NCI-H460 (cell line): ENCODE results near the gene SLC6A6. TPM values are rescaled to one million over a fixed set of nuclear protein-coding genes. Genes with fewer than 3 reads are reported as not detected.

Experiments
- DNase-seq: peaks from one replicate; pipeline ENCODE4 v3.0.0-alpha.2; 2016; ENCODE audit warnings: low read depth; ENCODE audit errors: extremely low read depth
- total RNA-seq: library from RNA; depleted of rRNA; stranded (reverse); fragments of >200 nt; shearing (Covaris generic); gene quantifications from 2 replicates; pipeline ENCODE4 v1.2.3, GENCODE V29; 2014

SLC6A6 gene
- total RNA-seq, 1 experiment from 2014 or later: 123 TPM

DNA sequence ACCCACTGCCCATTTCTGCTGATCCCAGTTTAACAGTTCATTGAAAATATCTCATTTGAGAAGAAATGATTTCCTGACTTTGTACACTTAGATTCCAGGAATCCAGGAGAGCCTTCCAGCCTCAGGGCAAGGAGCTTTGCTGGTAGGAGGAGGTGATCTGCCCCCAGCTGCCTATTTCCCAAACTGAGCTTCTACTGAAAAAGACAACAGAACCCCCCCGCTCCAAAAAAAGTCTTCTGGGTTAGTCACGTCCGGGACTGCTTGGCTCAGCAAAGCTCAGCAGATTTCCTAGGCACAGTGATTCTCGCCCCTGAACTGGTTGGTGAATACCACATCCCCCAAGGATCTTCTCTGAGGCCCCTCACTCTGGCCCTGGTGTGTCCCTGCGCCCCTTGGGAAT is 13.1 kb downstream of the SLC6A6 start:
- DNase-seq: no peak

DNA sequence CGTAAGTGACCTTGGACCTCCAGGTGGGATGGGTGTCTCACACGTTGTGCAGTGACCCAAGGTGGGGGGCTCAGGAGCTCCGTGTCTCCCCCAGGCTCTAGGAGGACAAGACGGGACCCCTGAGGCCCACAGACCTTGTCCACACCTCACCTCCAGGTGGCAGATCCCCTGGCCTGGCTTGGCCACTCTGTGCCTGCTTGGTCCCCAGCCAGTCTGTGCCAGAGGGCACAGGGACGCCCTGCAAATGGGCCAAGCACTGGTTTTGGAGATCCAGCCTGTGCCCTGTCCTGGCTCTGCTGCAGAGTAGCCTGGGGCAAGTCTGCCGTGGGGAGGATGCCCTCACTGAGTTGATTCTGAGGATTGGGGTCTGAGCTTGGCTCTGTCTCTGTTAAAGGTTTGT is 14.0 kb downstream of the SLC6A6 start:
- DNase-seq: no peak

DNA sequence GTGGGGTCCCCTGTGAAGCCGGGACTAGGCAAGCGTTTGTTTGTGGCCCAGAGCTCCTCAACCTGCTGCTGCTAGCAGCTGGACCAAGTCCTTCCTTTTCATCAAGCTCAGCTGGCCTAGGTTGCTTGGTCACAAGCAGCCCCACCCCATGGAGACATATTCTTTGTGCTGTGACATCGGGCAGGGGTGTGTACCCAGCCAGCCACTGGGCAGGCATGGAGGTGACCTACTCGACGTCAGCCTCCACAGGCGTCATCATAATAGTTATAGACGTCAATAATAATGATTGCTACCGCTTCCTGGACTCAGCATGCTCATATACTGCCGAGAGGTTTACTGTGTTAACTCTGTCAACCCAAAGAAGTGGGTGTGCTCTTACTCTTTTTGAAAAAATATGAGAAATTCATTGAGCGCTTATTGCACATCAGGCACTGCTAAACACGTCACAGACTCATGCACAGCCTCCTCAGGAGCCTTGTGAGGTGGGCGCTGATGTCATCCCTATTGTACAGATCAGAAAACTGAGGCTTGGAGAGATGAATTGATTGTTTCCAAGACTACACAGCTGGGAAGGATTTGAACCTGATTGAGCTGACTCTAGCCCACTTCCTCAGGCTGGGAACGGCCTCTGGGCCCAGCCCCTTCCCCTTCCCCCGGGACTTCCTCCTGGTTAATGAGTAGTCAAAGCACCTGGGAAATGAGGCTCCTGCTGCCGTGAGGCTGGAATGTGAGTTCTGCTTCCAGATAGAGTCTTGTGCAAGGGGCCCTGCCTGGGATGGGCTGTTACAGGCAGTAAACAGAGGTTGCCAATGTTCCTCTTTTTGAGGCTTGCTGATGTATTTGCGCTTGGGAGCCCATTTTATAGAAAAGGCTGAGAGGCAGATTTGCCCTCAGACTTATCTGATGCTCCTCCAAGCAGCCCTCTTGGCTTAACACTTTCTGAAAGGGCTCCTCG is 16.2 kb downstream of the SLC6A6 start:
- DNase-seq: no peak

DNA sequence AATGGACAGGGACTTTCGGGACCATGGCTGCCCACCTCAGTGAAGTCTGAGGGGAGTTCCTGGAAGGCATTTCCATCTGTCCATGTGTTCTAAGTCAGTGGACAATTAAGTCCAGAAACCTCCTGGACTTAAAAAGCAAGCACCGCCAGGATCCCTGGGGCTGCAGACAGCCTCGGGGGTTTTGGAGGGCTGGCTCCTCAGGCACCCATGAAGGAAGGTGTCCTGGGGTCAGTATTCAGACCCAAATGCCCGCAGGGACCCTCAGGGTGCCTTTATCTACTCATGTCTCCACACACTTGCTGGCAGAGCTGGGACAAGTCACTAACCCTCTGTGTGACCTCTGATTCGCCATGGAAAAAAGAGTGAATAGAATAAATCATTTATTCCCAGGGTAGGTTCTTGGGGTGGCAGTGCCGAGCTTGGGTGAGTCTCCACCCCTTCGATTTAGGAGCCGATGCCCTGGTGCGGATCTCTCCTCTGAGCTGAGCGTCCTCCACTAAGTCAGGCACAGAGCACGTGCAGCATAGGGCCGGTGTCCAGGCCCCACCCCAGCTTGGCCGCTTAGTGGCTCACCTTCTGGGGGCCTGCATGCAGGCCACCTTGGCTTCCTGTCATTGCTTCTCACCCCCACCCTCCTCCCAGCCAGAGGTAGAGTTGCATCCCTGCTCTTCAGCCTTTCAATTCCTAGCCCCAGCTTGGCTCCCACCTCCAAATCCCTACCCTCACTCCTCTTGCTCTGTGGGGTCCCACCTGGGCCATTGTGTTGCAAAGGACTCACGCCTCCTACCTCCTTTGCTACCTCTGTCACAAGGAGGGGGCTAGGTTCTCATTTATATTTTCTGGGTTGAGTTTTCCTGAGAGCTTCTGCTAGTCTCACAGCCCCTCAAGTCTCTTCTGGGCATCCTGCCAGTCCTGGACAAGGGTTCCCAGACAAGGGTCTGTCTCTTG is 19.9 kb downstream of the SLC6A6 start:
- no peak for DNase-seq

DNA sequence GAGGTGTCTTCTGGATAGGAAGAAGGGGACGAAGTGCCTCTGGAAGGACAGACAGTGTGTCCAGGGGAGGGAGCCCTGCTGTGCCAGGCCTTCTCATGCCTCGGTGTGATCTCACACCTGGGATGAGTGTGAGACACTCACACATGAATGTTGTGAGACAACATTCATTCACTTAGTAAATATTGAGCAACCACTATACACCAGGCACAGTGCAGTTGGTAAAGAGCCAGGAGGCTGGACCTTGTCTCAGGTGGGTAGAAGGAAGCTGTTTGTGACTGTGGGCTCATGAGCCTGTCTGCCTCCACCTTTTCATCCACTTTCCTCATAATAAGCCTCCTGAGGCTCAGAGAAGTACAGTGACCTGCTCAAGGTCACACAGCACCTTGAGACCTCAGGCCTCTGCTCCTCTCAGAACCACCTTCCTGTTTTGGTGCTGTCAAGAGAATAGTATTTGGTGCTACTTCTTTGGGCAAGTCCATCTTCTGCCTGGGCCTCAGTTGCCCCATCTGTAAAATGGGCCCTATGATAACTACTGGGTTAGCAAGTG is 20.9 kb downstream of the SLC6A6 start:
- DNase-seq: no peak

DNA sequence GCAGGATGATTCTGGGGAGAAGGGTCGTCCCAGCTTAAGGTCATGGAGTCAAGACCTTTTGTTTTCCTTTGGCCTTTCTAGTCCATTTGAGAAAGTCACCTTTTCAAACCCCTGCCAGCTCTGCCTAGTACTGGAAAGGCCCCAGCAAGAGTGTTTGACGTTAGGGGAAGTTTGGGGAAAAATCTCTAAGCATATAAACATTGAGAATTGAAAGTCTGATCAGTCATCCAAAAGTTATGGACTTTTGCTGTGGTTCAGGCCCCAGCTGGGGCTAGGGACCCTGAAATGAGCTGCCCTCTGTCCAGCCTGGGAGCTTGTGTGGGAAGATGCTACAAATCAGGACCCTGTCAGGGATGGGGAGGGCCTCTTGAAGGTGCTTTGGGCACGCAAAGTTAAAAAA is 21.6 kb downstream of the SLC6A6 start:
- no peak for DNase-seq

DNA sequence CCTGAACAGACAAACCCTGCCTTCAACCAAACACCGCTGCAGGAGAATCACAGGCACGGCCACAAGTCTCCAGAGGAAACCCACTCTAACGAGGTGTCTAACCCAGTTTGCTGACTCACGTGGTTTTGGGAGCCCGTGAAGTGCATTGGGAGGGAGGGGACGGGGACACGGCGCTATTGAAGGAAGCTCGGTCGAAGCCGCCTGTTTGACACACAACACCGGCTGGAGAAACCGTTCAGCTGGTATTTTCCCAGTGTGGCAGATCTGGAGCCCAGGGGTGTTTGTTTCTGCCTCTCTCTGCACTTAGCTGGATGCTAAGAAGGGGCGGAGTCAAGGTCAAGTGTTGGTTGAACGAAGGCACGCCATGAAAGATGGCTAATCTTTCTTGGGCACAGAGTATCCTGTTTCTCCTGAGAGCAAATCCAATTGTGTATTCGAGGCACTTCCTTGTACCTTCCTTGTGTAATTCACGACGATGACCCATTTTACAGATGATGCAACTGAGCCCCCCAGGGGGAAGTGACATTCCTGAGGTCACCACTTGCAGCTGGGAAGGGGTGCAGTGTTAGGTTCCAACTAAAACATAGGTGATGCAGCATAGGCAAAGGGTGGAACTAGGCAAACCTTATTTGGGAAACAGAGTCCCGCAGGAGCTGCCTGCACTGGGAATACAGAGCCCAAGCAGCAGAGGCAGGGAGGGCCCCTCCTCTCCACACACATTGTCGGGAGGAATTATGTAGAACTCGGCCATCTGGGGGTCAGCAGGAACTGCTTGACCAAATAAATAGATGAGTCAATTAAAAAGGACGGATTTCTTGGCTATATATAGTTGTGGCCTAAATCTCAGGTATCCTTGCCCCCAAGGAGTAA is 22.5 kb downstream of the SLC6A6 start:
- DNase-seq: no peak

DNA sequence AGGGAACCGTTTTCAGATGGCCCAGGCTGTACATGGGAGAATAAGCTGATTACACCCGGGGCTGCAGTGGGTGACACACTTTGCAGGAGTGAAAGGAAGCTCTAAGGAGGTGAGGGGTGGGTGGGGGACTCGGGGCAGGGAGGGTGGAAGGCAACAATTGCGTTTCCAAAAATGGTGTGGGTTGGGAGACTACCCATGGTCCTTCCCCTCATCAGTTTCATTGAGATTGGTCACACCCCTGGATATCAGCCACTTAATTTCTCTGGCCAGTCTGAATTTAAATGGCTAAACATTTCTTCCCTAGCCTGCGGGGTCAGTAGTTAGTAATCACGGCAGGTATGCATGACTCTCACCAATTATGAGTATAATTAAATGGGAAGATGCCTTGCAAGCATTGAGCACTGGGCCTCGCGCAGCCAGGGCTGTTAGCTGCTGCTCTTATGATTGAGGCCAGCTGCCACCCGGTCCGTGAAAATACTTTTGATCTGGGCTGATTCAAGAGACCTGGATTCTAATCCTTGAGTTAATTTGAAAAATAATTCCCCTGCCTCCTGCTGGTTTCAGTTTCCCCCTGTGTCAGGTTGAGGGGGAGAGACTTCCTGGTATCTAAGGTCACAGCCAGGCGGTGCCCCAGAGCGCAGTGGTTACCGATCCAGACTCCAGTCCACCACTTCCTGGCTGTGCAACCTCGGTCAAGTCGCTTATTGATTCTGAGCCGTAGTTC is 23.3 kb downstream of the SLC6A6 start:
- DNase-seq: no peak

DNA sequence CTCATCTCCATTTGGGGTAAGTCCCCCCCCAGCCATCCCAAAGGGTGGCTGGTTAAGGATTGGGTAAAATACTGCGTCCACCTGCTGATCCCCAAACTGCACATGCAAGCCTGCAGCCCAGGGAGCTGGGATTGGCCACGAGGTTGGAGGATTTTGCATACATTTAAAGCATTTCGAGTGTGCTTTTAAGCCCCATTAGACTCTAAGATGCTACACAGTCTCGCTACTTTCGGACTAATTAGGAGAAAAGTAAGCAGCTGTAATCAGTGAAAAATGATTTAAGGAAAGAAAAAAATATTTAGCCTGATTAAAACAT is 23.9 kb downstream of the SLC6A6 start:
- no peak for DNase-seq

DNA sequence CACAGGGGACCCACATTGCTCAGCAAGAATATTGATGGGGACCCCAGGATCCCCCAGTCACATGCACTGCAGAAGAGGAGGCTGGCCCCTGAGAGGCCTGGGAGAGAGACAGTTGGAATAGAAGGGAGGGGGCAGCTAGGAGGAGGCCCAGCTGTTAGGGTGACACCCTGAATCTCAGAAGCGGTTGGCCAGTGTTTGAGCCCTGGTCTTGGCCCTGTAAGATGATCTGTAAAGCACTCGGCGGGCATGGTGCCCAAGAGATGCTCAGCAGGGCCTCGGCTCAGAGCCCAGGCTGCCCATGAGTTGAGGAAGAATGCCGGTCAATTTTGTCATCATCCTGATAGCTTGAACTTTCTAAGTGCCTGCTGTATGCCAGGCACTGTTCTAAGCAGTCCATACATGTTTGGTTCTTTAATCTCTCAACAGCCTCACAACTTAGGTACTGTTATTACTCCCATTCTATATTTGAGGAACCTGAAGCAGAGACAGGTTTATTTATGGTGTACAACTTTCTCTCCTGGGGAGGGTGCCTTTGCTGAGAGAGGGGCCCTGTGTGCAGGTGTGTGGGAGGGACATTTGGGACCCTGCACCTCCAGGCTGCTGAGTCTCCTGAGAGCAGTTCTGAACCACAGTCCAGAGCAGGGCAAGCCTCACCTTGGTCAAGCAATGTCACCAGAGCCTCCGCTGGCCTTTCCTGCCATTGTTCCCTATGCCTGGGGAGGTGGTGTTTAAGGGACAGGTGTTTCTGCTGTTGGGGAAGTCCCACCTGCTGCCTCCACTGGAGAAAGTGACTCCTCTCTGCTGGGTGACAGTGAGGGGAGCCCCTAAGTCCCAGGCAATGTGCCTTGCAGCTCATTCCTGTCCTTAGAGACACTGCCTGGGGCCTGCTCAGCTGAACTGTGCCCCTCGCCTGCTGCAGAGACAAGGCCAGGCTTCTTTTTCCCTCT is 26.0 kb downstream of the SLC6A6 start:
- no peak for DNase-seq

DNA sequence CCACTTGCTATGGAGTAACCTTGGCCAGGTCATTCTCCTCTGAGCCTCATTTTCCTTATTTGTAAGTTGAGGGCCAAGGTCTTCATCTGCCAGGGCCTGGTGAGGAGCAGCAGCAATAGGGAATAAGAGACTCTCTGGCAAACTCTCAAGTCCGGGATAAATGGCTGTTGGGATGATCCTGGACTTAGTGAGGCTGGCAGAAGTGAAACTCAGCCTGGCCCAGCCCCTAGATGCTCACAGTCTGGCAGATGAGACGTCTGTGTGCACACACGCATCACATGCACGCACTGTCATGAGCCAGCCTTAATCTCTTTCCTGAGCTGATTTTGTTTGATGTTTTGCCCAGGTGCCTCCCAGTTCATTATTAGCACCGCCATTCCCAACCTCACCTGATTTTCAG is 26.8 kb downstream of the SLC6A6 start:
- DNase-seq: no peak

DNA sequence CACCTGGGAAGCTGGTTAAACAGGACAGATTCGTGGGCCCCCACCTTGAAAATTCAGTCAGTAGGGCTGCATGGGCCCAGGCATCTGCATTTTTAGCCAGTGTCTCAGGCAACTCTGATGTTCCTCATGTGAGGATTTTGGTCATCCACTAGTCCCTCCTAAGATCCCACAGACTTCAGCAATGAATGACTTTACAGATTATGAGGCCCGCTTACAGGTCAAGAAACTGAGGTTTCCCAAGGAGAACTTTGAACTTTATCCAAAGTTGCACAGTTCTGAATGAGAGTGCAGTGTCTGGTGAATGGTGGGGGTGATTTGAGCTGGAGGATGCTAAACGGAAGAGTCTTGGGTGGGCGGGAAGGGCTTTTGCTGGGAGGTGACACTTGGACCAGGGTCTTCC is 27.2 kb downstream of the SLC6A6 start:
- no peak for DNase-seq

DNA sequence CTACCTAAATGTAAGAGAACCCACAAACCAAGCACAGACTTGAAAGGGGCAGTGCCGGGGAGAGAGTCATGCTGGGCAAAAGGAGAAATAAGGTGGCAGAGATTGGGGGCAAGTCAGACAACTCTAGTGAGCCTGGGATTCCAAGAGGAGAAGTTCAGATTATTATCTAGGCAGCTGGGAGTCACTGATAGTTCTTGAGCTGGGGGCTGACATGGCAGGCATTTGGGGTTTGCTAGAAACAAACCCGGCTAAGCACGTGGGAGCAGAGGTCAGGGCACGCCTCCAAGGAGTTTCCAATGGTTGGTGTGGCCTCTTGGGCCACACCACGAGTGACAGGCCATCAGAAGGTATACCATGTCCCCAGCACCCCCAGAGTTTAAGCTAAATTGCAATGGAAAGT is 27.6 kb downstream of the SLC6A6 start:
- DNase-seq: no peak

DNA sequence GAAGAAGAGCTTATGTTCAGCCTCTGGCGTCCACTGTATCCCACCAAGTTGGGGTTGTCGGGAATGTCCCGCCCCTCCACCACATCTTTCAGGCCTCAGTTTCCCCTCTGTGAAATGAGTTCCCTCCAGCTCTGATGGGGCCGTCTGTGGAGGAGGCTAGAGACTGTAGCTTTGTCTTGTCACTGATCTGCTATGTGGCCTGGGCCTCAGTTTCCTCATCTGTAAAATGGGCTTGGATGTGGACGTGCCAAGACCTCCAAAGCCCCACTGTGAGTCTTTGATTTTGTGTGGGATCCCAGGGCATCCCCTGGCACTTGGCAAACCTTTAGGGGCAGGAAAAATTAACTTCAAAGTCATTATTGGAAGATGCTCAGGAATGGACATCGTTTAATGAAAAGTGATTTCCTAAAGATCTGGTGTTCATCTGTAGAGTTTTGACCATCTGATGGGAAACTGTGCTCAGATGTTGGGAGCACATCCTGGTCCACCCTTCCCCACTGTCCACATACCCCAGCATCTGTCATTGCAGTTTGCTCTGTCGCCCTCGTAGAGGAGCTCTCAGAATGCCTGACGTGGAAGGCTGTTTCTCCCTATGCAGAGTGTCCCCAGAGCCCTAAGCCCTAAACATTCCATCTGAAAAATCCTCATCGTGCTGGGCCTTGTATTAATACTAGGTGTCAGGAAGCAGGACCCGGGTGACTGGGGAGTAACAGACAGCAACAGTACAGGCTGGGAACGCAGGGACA is 28.5 kb downstream of the SLC6A6 start:
- no peak for DNase-seq

DNA sequence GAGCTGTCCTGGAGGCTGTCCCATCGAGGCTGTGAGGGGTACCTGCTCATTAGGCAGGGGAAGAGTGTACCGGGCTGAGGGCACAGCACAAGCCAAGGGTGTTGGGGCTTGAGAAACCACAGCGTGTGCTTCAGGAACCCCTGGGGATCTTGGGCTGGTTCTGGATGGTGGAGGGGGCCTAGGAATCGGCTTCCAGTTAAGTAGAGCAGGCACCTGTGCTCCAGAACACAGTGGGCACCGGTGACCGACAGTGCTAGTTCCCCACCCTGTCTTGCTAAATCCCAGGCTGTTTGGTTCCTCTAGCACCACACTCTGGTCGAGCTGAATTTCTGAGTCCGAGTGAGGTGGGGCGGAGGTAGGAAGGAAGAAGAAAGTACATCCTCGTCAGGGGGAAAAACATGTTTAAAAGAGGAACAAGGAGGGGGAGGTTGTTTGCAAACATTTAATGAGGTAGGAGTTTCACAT is 29.1 kb downstream of the SLC6A6 start:
- no peak for DNase-seq

DNA sequence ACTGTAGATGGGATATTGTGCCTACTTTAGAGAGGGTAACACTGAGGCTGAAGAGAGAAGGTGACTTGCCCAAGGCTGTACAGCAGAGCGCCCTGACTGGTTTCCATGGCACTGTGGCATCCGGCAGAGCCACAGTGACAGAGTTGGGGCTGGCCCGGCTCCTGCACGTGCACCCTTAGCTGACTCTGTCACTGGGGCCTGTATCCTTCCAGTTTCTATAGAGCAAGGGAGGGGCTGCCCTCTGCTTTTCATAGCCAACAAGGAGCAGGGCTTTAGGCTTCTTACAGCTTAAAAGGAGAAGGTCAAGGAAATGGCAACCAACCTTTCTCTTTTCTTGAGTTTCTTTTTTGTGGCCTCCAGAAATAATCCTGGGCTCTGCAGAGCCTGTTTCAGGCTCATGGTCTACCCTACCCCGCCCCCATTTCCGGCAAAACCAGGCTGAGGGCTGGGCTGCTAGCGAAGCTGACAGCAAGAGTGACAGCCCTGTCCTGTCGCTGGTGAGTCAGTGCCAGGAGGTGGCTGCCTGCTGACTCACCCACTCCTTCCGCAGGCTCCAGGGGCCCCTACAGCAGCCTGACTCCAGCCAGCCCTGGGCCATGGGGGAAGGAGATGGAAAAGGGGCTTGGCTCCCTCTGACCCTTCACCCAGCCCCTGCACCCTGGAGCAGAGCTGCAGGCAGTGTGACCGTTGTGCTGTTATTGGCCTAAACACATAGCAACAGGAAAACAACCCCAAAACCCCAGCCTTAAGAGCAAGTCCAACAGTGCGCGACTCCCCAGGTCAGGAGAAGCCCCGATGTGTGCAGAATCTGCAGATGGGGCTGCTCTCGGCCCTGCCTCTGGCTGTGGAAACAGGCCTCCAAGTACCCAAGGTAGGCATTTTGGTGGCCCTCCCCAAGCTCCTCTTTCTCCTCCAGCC is 29.8 kb downstream of the SLC6A6 start:
- DNase-seq: peak; percentile 62

DNA sequence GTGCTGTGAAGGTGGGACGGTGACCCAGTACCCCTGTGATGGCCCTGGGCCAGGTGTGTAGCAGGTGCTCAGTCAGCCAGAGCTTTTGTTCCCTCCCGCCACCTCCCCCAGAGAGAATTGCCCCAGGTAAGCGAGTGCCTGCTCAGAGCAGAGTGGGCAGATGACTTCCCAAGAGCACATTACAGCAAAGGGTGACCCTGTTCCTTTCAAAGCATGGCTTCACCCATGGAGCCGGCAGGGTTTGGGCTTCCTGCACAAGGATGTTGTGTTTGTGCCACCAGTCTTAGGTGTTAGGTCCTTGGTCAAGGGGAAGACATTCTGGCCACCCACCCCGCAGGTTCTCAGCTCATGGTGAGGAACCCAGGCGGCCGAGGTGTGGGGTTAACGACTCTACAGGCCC is 30.7 kb downstream of the SLC6A6 start:
- no peak for DNase-seq
